SK-N-SH treated with all-trans-retinoic acid at 6 μM for 48 hours (cell line): ENCODE results near the gene ADARB2.

Source experiments
- CSRNP3 ChIP-seq: fragments of 250-450 bp; sonication (Bioruptor Pico); IDR thresholded peaks from 2 replicates; pipeline ENCODE4 v1.5.1; 2021; ENCODE audit warnings: mild to moderate bottlenecking, moderate library complexity
- ESRRG ChIP-seq: fragments of 250-450 bp; sonication (Bioruptor Pico); IDR thresholded peaks from 2 replicates; pipeline ENCODE4 v1.6.1; 2021; ENCODE audit warnings: mild to moderate bottlenecking
- GLIS3 ChIP-seq: fragments of 250-450 bp; sonication (Bioruptor Pico); IDR thresholded peaks from 2 replicates; pipeline ENCODE4 v1.5.0; 2020; ENCODE audit warnings: mild to moderate bottlenecking, moderate library complexity
- TCF4 ChIP-seq: fragments of 250-450 bp; sonication (Bioruptor Pico); IDR thresholded peaks from 2 replicates; pipeline ENCODE4 v1.8.0; 2021; ENCODE audit warnings: mild to moderate bottlenecking, moderate library complexity, borderline replicate concordance
- ZFP3 ChIP-seq: fragments of 250-450 bp; sonication (Bioruptor Pico); IDR thresholded peaks from 2 replicates; pipeline ENCODE4 v1.5.0; 2020; ENCODE audit warnings: mild to moderate bottlenecking, moderate library complexity

DNA sequence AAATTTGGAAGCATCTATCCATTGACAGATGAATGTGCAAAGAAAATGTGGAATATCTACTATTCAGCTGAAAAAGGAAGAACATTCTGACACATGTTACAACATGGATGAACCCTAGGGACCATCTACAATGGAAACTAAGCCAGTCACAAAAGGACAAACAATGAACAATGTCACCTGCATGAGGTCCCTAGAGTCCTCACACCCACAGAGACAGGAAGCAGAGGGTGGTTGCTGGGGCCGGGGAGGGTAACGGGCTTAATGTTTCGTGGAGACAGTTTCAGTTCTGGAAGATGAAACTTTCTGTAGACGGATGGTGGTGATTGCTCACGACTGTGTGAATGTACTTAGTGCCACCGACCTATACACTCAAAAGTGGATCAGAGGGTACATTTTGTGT lies 282.9 kb downstream of the ADARB2 start:
- TF ChIP-seq ESRRG (CRISPR knock-in tag) (no peak), GLIS3 (CRISPR knock-in tag) (no peak), ZFP3 (CRISPR knock-in tag) (no peak), TCF4 (CRISPR knock-in tag) (no peak), CSRNP3 (no peak)
